Fibroblast of the aortic adventitia (primary cell): ENCODE results near the gene RASSF8. TPM values are rescaled to one million over a fixed set of nuclear protein-coding genes. Genes with fewer than 3 reads are reported as not detected.

Source experiments
- DNase-seq: peaks from one replicate; pipeline ENCODE4 v3.0.0-alpha.2; 2010; ENCODE audit warnings: low read depth
- H3K4me3 ChIP-seq: 2 replicates; pipeline ENCODE4 v1.5.1; 2011; ENCODE audit warnings: low read depth, mild to moderate bottlenecking, control low read depth, low read length, moderate library complexity
- CTCF ChIP-seq: IDR thresholded peaks from 2 replicates; pipeline ENCODE4 v1.5.1; 2011; ENCODE audit warnings: mild to moderate bottlenecking, low read length, control low read depth, inconsistent platforms; ENCODE audit not compliant: insufficient read depth
- total RNA-seq: library from RNA; depleted of rRNA; stranded (reverse); fragments of >200 nt; gene quantifications from 2 replicates; pipeline ENCODE4 v1.2.3, GENCODE V29; 2012; ENCODE audit warnings: low replicate concordance

Gene RASSF8
- total RNA-seq, 1 donor: 128 TPM

DNA sequence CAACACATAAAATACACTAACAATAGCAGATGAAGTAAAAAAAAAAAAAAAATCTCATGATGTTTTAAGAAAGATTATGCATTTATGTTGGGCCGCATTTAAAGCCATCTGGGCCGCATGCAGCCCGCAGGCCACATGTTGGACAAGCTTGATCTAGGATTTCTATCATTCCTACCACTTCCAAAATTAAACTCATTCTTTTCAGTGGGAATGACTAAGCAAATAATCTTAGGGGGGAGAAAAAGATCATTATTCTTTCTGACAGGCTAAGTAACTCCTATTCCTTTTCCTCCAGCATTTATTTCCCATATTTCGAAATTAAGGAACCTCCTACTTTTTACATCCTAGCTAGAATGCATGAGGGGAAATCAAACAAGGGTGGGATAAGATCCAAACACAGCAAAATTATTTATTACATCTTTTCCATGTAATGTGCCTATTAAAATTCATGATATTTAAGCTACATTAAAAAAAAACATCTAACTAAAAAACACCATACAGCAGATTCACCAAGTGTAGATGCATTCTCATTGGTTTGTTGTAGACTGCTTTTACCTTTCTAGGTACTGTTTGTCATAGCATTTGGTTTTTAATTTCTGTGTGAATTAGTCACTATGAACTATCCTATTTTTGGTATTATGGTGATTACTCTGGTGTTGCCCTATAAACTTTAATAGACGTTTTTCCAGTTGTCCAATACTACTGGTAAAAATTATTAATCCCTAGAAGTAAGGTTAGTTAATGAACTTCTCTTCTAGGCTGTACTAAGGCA, 76.1 kb downstream of the RASSF8 start:
- DNase-seq: peak; percentile 97
- H3K4me3 ChIP-seq: no peak overlapping the region
- no peak for TF ChIP-seq CTCF

DNA sequence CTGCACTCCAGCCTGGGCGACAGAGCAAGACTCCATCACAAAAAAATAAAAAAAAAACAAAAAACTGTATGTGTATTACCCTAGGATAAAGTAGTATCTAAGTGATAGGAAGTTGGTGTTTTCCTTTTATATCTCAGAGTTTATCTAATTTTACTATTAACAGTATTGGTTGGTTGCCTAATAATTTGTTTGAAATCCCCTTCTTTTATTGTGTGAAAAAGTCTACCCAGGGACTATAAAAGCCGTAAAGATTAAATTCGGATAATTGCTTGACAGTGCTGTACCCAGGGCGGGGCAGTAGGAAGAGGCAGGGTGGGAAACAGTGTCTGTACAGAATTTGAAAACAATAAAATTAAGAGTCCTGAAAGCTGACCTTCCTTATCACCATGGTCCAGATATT, 78.4 kb downstream of the RASSF8 start:
- TF ChIP-seq CTCF: no peak
- no peak overlapping the region for H3K4me3 ChIP-seq
- no peak for DNase-seq

GRCh38 chr12:26037615-26038220, 79.2 kb downstream of the RASSF8 start:
- DNase-seq: no peak
- no peak for TF ChIP-seq CTCF
- no peak overlapping the region for H3K4me3 ChIP-seq

- no peak for DNase-seq
- no peak for TF ChIP-seq CTCF
- H3K4me3 ChIP-seq: no peak overlapping the region
Observed at GRCh38 chr12:26042645-26043044, 84.2 kb downstream of the RASSF8 start.

DNA sequence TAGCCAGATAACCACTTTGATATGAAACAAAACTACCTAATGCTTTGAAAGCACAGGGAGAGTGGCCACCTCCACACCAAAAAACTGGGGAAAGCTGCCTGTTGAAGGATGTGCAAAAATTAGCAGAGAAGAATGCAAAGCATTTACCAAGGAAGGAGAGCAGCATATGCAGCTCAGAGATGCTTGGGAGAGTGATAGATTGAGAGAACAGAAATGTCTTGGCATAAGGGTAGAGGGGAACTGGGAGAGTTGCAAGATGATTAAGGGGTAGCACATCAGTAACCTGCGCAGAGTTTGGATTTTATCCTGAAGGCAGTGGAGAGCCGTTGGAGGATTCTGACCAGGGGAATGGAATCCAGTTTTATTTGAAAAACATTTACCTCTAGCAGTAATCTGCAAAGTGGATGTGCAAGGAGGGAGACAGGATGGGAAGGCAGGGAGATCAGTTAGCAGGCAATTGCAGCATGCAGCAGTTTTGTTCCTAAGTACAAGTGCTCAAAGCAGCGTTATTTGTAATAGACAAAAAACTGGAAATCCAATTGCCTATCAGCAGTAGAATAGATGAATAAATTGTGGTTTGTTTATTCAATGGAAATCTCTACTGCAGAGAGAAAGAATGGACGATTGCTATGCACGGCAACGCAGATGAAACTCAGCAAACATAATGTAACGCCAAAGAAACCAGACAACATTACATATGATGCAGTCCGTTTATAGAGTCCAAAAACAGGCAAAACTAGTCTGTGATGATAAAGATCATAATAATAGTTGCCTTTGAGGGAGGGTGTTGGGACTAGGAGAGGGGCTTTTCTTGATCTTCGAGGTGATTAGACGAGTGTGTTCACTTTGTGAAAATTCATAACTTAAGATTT, 84.9 kb downstream of the RASSF8 start:
- TF ChIP-seq CTCF: no peak
- peak overlapping the region; percentile 18 for H3K4me3 ChIP-seq
- no peak for DNase-seq

DNA sequence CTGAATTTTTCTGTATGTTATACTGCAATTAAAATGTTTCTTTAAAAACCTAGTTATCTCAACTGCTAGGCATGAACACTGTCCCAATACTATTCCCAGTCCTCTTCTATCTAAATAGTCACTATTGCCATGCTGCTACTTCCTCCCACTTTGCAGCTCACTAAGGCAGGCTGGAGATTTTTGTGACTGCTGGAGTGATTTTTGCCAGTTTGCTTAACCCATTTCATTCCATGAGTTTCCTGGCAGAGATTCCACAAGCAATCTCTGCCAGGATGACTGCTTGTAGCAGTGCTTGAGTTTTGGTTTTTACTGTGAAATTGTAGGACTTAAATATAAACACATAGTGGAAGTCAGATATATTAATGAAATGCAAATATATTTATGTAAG, 85.5 kb downstream of the RASSF8 start:
- no peak for TF ChIP-seq CTCF
- H3K4me3 ChIP-seq: no peak overlapping the region
- DNase-seq: peak; percentile 66
